ENCODE measurements around the gene MTIF3.

The MTIF3 gene

DNA sequence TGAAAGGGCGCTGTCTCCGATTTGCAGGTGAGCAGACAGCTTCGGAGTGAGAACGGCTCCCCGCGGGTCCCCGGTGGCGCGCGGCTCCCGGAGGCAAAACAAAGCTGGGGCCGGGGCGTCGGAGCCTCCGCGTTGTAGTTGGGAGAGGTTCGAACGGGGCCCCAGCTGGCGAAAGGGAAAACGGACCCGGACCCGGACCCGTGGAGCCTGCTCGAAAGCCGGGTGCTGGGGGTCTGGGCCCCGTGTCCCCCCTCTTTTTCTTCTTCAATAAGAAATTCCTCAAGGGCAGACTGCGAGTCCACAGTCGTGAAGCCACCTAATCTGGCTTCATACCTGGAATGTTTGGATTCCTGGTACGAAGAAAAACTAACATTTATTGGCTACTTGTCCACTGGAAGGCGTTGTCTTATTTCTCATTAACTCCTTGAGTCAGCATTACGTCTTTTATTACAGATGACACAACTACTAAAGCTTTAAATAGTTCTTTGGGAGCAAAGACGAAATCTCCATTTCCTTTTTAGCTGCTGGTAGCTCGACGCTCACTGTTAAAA, 632 bp upstream of the MTIF3 start:
- peak; percentile 39 for DNase-seq

DNA sequence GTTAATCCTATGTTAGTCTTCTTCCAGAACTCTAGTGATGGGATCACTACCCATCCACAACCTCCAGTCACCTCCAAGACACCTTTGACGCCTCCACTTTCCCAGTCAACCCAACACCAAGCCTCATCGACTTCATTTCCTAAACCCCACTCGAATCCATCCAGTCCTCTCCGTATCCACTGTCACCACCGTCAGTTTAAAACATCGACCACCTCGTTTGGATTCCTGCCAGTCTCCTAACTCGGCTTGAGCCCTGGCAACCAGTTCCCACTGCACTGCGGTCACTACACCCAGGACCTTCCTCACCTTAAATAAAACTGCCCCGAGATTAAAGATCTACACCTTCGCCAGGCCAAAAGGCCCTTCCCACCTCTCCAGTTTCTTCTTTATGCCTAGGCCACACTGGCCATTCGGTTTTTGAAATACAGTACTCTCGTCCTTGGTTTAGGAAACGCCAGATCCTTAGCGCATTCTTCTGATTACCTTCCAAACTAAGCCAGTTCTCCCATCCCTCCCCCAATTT, 1.2 kb downstream of the MTIF3 start:
- no peak for DNase-seq

DNA sequence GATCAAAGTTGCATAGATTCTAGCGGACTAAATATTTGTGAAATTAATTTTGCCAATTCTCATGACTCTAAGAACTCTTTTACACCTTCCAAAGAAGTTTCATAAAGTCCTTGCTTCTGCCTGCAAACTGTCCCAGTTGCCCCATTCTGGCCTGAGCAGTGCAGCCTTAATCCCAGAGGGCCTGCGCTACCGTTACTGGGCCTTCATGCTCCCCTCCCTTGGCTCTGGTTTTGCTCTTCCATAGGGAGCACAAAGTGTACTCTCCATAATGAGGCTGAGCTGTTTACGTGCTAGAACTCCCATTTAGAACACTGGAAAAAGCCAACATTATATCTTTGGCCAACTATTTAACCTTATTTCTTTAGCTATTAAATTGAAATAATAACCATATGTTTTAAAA, 2.1 kb downstream of the MTIF3 start:
- DNase-seq: no peak

DNA sequence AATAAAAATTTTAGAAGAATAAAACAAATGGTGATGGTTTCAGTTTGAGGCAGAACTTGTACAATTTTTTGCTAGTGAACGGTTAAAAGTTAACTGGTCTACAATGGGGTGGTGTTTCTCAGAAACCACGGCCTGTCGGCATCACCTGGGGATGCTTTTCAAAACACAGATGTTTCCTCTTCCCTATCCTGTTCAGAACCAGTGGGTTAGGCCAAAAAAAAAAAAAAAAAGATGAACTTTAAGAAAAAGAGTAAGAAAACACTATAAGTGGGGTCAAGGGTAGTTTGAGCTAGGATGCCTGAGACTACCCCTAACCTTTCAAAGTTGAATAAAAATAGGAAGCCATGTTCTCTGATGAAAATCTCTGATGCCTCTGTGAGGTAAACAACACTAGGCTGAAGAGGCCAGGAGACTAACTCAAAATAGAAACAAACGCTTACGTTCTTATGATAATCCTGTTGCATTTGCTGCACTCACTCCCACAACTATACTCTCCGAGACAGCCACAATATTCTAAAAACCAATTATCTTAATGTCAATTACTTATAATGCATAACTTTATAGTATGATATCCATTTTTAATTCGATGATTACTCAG, 3.3 kb downstream of the MTIF3 start:
- peak; percentile 26 for DNase-seq

DNA sequence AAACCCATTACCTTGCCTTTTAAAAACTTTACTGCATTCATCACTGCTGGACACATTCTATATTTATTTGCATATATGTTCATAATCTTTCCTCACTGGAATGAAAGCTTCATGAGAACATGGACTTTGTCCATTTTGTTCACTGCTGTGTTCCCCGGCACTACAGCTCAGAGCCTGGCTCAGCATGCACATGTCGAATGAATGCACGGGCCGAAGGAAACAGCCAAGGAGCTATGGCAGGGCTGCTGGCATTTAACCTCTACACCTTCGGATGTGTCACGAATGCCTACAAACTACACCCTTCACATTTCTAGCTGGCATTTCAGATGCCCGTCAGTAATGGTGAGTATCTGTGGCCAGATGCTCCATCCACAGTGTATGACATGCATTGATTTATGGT, 7.6 kb downstream of the MTIF3 start:
- no peak for DNase-seq

DNA sequence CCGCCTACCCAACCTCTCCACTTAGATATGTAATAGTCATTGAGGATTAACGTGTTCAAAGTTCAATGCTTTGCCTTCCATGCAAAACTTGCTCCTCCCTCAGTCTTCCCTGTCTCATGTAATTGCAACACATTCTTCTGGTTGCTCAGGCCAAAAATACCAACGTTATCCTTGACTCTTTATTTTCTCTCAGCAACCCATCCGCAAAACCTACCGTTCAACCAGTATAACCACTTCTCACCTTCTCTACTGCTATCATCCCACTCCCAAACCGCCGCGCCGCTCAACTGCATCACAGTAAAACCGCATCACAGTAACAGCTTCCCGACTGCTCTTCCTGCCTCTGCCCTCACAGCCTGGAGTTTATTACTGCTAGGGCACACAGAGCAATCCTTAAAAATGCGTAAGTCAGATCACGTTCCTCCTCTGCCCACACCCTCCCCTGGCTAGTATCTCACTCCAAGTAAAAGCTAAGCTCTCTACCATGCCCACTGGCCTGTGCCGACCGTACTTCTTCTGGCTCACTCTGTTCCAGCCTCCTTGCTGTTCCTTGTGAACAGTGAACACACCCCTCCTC, 8.2 kb downstream of the MTIF3 start:
- DNase-seq: peak; percentile 29

DNA sequence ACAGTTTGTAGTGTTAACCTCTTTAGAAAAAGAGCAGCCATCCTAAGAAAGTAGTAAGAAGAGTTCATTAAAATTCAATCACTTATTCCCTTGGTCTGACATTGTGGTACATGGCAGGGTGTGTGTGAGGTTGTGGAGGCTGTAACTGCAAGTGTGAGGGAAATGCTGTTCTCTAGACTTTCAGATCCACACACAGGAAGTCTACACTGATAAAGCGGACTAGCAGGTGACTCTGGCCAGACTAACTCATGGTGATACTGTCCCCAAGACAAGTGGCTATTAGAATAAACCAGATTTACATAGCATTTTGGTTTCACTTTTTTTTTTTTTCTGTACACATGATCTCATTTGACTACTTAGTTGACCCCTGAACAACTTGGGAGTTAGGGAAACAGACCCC, 10.0 kb downstream of the MTIF3 start:
- no peak for DNase-seq

DNA sequence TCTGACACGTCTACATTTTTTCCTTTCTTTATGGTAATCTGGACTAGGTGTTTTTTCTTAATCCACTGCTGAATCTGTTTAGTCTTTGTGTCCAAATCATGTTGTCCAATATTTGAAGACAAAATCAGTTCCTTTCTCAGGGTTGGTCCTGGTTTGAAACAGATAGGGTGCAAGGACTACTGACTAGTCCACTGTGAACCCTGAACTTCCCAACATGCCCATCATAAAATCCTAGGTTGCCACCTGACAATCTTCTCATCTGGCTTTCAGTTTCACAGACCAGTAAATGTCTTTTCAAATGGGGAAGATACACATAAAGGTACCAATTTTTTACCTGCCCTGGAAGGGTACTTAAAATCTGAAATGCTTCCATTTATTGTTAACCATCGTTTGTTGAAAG, 13.2 kb downstream of the MTIF3 start:
- no peak for DNase-seq

DNA sequence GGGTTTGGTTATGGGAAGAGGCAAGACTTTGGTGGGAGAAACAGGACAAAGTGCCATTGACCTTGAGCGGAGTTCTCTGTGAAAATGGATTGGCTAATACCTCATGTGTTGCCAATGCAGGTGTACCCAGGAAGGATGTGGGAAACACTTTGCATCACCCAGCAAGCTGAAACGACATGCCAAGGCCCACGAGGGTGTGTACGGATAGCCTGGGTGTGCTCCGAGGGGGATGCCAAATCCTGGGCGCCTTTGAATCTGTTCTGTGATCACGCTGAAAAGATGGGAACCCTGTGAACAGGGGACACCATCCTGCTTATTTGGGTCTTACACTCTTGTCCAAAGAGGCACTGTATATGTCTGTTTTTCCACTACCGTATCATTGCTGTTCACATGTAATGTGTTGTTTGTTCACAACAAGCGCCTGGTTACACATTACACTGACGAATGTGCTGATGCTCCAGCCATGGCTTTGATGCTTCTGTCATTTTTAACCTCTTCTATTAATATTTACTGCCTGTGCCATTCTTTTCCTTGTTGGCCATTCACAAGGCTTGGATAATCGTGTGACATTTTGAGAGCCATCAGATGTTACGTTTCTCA, 17.7 kb downstream of the MTIF3 start:
- peak; percentile 34 for DNase-seq

DNA sequence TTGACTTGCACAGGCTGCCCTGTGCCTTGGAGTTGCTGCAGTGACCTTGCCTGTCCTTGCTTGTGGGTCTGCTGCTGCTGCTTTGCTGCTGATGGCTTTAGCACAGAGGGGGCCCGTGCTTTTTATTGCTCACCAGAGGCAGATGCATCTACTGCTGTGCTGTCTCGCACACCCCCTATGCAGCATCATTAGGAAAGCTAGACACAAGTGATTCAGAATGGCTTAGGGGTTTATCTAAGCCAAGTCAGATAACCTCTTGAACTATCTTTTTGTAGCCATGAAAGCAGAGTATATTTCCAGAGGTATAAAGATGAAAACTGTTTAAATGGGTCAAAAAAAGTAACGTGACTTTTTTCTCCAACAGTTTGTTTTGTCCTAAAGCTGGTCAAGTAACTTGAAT, 18.2 kb downstream of the MTIF3 start:
- no peak for DNase-seq

DNA sequence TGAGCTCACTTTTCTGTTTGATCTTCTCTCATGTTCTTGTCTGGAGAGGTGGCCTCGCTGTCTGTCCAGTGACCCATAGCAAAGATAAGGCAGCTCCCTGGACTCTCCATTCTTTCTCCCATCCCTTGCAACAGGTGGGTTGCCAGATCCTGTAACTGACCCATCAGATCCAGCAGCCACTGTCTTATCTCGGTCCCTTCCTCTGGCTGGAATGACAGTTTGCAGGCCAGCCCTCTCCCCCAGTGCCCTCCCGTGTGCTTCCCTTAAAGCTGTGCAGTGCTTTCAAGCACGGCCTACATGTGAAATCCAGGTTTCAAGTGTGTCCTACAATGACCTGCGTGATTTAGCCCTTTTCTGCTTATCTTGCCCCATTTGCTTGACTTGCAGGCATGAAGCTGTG, 22.2 kb downstream of the MTIF3 start:
- no peak for DNase-seq

DNA sequence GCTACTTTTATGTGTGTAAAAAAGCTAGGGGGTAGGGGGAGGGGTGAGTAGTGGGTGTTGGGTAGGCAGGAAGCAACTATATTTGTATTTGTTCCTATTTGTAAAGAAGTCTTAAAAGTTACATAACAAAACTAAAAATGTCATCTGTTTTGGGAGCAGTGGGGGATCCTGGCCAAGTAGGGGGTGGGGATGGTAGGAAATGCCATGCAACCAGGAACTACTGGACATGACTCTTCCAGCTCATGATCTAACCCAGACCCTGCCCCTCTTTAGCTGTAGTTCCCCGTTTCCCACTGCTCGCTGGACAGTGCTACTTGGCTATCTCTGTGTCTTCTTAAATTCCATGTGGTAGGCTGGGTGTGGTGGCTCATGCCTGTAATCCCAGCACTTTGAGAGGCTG, 22.7 kb downstream of the MTIF3 start:
- peak; percentile 24 for DNase-seq

DNA sequence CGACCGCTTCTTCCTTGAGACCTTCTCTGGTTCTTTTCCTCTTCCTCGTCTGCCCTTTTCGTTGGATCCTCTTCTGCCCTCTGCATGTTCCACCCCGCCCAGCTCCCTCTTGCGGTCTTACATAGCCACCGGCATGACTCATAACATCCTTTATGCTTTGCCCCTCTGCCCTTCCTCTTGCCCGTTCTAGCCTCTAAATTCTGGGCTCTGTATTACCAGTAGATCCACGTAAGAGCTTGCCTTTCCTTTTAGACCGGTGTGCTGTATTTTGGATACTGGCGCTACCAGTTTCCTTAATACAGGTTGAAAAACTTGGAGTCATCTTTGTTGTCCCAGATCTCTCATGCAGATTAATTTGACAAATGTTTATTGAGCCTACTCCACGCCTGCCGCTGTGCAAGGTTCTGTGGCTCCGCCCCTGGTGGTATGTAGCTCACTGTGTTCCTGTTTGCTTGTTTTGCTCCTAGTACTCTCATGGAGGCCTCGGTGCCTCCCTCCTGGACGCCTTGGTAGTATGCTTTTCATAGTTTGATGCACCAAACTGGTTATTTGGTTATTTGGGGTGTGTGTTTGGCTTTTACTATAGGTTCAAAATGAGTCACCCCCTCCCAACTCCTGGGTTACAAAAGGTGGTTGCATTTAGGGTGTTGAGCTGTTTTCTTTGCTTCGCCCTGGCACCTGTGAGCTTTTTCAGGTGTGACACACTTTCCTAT, 24.3 kb downstream of the MTIF3 start:
- DNase-seq: peak; percentile 80

DNA sequence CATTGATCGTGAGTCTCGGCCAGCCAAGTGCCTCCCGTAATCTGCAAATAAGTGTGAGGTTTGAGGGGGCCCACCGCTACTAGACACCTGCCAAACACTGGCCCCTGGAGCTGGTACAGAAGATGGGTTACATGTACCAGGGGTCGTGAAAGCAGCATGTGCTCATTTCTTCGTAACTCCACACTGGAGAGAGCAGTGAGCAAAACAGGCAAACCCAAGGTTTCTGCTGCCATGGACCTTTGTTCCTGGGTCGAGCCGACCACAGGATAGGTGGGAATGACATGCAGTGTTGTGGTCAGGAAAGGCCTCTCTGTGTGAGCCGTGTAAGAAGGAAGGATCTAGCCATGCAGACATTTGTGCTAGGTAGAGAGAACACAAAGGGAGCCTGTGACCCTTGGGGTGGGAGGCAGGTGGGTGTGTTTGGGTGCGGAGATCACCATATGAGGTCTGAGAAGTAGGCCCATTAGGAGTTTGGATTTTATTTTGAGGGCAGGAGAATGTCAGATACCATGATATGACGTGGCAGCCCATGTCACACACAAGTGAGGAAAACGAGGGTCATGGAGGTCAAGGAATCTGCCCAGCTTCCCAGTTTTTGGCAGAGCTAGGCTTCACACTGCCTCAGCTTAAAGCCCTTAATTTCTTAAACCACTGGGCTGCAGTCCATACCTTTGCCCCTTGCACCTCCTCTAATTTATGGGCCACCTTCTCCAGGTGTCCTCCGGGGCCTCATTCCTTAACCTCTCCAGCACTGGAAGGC, 25.0 kb downstream of the MTIF3 start:
- peak; percentile 25 for DNase-seq

DNA sequence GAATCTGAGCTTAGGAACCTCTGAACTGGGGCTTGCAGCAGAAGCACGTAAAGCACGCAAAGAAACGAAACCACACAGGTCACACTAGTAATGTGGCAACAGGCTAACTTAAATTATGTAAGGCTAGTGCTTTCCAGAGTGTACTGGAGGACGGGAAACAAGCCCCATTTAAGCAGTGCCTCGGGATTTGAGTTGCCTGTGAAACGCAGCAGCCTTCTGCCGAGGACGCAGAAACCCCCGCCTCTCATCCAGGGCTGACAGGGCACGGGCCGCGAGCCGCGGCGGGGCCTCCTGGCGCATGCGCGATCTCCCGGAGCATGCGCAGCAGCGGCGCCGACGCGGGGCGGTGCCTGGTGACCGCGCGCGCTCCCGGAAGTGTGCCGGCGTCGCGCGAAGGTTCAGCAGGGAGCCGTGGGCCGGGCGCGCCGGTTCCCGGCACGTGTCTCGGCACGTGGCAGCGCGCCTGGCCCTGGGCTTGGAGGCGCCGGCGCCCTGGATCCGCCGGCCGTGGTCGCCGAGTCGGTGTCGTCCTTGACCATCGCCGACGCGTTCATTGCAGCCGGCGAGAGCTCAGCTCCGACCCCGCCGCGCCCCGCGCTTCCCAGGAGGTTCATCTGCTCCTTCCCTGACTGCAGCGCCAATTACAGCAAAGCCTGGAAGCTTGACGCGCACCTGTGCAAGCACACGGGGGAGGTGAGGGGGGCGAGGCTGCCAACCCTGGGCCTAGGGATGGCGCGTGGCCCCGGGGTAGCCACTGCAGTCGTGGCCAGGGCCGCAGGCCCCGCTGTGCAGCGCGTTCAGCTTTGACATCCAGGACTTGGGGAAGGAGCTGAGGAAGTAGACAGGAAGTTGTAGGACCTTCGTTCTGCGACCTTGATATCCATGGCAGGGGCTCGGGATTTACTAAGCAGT, 25.9 kb downstream of the MTIF3 start, which contains the start of gene GTF3A:
GTF3A (plus strand) TSS at position 374 of the 912 bp plus-strand sequence.
- peak; percentile 82 for DNase-seq

DNA sequence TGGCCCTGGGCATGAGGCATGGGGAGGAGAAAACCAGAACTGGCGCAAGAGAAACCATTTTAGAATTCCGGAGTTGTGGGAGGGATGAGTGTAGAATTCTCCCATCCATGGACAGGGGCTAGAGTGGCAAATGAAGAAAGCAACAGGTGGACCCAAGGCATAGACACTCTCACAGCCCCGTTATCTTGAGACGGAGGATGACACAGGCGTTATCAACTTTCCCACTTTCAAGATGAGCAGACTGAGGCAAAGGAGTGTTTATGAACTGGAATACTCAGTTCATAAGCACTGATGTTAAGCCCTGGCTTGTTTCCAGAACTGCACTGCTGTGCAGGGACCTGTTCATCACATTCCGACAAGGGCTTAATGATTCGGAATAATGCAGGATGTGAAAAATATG, 27.0 kb downstream of the MTIF3 start:
- no peak for DNase-seq

DNA sequence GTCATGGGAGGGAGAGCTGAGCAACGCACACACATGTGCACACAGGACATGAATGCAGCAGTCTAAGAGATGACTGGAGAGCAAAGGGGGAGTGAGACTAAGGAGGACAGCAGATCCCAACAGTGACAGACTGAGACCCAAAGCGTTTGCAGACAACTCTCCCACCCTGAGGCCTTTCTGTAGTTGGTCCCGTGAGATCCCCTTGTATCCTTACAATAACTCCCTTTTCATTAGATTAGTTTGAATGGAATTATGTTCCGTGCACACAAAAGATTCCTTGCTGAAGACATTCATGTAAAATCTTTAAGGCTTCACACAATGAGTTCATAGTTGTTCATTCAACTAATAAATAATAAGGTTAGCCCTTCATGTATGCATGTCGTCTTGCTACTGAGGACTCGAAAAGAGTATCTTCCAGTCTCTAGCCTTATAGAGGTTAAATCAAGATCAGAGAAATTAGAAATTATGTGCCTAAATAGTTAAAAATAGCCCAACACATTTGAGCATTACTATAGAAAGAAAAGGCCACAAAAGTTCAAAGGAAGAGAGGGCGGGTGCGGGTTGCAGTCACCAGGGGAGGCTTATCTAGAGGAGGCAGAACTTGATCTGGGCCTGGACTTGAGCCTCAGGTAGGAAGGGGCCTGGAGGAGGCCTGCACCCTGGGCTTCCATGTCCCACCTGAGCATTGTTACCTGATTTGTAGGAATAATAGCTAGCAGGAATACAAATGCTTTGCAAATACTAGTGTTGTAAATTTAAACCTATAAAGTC, 29.1 kb downstream of the MTIF3 start:
- DNase-seq: no peak

DNA sequence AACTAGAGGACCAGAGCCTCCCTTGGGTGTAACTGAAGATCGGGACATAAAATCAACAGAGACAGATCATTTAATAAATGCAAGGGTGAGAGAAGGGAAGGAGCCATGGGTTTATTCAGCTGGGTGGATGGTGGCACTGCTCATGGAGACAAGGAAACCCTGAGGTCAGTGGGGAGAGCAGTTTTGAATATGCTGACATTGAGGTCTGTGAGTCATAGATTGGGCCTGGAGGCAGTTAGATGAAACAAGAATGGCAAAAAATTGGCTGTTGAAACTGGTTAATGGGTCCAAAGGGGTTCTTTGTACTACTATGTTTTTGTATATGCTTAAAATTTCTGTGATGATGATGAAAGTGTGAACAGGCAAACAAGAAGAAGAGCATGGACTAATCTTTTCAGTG, 31.0 kb downstream of the MTIF3 start:
- no peak for DNase-seq

DNA sequence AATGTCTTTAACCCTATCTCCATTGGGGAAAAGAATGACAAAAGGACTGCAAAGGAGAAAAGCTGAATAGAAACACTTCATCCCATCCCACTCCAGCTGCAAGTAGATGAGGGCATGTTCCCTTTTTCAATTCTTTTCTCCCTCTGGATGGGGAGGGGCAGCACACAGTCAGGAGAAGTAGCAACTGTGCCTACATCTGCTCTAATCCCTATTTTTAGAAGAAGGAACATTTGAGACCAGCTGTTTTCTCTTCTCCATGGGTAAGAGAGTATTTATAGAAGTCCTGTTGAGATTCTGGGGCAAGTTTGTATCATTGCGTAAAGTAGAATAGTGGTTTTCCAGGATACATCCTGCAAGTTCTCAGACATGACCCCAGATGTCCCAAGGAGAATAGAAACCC, 35.2 kb downstream of the MTIF3 start:
- DNase-seq: no peak

DNA sequence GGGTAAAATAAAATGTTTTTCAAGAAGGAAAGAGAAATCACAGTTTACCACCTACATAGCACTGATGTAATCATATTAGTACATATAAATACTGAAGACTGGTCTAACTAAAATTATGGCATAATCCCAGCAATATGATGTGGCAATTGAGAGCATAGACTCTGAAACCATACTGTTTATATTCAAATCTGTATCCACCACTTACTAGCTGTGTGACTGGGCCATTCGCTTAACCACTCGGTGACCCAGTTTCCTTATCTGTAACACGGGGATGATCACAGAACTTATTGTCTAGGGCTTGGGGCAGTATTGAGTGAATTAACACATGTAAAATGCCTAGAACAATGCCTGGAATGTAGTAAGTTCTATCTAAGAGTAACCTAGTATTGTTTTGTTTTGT, 39.0 kb downstream of the MTIF3 start:
- DNase-seq: no peak

DNA sequence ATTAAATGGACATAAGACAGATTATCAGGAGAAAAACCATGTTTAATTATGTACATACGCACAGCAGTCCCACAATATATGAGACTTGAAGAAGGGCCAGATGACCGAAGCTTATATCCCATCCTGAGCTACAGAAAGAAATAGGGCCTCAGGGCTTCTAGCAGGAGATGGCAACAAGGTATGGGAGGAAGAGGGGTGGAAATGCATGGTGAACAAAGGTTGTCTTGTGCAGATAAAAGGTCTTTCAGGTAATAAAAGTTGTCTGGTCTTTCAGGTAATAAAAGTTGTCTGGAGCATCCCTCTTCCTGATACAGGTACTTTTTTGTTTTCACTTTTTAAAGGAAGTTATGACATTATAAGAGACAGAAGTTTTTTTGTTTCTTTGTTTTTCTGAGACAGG, 41.4 kb downstream of the MTIF3 start:
- DNase-seq: no peak

Measured in activated gamma-delta T cell treated with Interleukin-2 at 50 U/mL for 16 hours (primary cell).